ENCODE data around the gene ADGRF1. TPM values are rescaled to one million over a fixed set of nuclear protein-coding genes. Genes with fewer than 3 reads are reported as not detected.

ADGRF1 gene
- total RNA-seq (2022; extraction: Qiagen RNA extraction) = not detected in 5 replicates

DNA sequence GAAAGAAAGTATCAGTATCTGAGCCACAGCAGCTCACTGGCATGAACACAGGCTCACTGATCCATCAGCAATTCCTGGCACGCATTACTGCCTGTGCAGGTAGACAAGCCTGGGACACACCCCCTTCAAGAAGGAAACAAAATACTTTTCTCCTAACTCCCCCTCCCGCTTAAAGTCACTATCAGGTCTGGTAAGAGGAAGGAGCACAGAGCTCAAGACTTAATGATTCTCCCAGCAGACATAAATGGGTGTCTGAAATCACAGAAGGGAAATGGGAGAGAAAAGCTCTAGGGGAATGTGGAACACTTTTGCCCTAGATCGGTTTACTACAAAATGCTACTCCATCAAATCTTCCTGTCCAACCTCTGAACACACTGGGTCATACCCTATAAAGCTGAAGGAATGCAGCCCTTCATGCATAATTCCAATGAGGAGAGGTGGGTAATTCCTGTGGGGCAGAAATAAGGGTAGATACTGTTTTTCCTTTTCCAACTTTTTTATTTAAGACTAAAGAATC, at the start of gene ADGRF1:
Gene ADGRF1 (minus strand): TSS at position 58 of the 517 bp plus-strand sequence. CDS start 13,271 bp downstream, outside the sequence.

Other genes starting within 250 kb of the ADGRF1 start
- gene MEP1A, start 248.9 kb downstream of the ADGRF1 start, total RNA-seq (2022; extraction: Qiagen RNA extraction) = not detected in 5 replicates
- gene ADGRF5, start 120.4 kb downstream of the ADGRF1 start, total RNA-seq (2022; extraction: Qiagen RNA extraction) = 0.01 to 0.10 TPM in 2 of 5 replicates, not detected in the others